ENCODE measurements around the gene ERAL1. TPM values are rescaled to one million over a fixed set of nuclear protein-coding genes. Genes with fewer than 3 reads are reported as not detected.

The ERAL1 gene
- total RNA-seq = 10 to 100 TPM; 46.1 to 50.6 TPM

DNA sequence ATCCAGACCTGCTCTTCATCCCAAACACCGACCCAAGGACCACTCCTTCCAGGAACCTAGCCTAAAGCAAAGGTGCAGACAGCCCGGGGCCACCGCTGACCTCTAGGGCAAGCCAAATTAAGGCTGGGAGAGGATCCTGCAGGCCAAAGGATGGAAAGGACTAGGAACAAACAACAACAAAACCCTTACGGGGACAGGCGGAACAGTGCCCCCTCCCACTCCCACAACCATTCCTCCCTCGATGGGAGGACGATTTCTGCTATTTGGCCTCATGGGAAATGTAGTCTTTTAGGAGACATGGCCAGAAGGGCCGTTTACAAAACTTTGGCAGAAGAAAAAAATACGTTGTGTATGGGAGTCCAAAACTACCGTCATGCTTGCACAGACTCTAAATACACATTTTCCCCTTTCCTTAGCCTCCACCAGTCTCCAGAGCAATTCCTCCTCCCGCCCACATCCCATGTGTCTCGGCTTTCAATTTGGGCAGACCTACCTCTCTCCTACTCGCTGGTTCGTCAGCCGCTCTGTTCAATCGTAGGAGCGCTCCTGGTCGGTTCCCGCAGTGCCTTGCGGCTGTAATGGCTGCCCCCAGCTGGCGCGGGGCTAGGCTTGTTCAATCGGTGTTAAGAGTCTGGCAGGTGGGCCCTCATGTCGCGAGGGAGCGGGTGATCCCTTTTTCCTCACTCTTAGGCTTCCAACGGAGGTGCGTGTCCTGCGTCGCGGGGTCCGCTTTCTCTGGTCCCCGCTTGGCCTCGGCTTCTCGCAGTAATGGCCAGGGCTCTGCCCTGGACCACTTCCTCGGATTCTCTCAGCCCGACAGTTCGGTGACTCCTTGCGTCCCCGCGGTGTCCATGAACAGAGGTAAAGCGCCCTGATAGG is at the start of gene ERAL1:
TSS of gene ERAL1 (plus strand) at position 560 of the 879 bp plus-strand sequence. CDS start at position 579, 19 bp downstream.
- H3K27ac Mint-ChIP-seq = peak within 1 kb of the TSS; percentile 81
- H3K27me3 Mint-ChIP-seq = no peaks in the 10 kb centered on the region
- CTCF ChIA-PET = interaction anchor here (1.0 kb wide), 1 partner anchor 98 kb away, joined by 3 read pairs; no protein-coding TSS in a partner anchor
- H3K4me3 Mint-ChIP-seq = peak within 1 kb of the TSS; percentile 83
- H3K4me1 Mint-ChIP-seq = peaks cover 25% of the 10 kb centered on the region
- ATAC-seq = peak; percentile 100
- peak; percentile 93 for DNase-seq
- H3K36me3 Mint-ChIP-seq = peaks cover 11% of the 10 kb centered on the region
- H3K9me3 Mint-ChIP-seq (ENCODE audit: low read depth) = no peaks in the 10 kb centered on the region

DNA sequence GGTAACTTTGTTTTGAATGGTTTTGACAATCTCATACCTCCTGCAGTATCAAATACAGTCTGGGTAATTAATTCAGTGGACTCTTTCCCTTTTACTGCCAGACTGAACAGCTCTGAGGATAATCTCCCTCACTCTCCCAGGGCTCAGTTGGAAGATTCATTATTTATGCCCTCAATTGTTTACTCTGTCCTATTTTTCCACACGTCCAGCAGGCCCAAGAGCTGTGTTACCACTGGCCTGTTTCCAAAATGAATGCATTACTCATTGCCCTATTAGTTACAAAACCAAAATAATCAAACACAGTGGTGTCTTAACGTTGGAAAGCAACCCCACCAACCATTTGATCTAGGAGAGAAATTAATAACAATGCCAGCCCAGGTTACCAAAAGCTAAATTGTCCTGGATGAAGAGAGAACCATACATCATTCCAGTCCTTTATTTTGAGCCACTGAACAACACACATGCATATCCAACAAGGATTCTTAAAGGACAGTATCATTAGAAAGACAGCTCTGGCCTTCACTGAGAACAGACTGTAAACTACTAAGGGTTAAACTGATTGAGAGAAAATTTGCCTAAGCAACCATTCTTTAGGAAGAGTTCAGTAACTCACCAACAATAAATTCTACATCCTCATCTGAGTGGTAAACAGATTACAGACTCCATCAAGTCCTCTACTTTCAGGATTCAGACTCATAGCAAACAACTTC is 46.7 kb upstream of the ERAL1 start:
- no peak overlapping the region for H3K4me3 Mint-ChIP-seq
- no peak for DNase-seq
- H3K27me3 Mint-ChIP-seq = no peaks in the 10 kb centered on the region
- peaks cover 10% of the 10 kb centered on the region for H3K36me3 Mint-ChIP-seq
- no peak overlapping the region for H3K27ac Mint-ChIP-seq
- no peak for ATAC-seq
- CTCF ChIA-PET = interaction anchor here (0.9 to 1.8 kb wide), 4 partner anchors 45 to 81 kb away, joined by 3 to 6 read pairs (median 3); no protein-coding TSS in a partner anchor
- H3K9me3 Mint-ChIP-seq (ENCODE audit: low read depth) = no peaks in the 10 kb centered on the region
- peaks cover 22% of the 10 kb centered on the region for H3K4me1 Mint-ChIP-seq

DNA sequence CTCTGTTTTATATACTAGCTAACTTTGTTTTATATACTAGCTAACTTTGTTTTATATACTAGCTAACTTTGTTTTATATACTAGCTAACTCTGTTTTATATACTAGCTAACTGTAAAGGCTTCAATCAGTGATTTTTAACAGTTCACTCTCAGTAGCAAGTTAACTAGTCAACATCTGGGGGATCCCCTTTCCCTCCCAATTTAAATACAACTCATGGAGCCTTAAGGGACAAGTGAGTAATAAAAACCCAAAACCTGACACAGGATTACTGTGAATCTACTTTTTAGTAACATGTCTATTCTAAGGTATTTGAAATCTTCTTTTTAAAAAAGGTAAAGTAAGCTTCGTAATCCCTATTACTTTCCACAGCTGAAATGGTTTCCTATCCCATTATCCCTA is 44.4 kb upstream of the ERAL1 start:
- no peak for ATAC-seq
- Mint-ChIP-seq H3K27me3 (no peaks in the 10 kb centered on the region), H3K36me3 (peaks cover 7% of the 10 kb centered on the region), H3K9me3 (ENCODE audit: low read depth) (no peaks in the 10 kb centered on the region), H3K27ac (no peak overlapping the region), H3K4me1 (peaks cover 26% of the 10 kb centered on the region), H3K4me3 (no peak overlapping the region)
- no peak for DNase-seq
- CTCF ChIA-PET = interaction anchor here (0.8 to 3.2 kb wide), 8 partner anchors 9 to 338 kb away, joined by 3 to 15 read pairs (median 4); partner anchors contain the start of gene TLCD1

DNA sequence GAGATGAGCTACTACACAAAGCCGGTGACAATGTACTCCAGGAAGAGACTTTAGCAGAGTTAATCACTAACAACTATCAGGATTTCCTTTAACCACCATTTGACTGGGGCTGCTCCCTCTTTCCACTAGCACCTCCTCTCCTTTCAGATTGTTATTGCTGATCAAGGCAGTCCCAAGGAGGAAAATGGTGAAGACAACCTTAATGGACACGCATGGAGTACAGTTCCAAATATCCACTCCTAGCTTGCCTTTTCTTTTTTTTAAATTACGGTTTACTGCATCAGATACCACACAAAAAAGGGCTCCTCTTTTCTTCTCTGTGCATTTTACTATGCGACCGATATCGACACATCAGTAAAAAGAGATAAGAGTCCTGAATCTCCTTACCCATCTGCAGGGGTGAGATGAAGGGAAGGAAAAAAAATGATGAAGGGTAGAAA is 43.1 kb upstream of the ERAL1 start:
- H3K27me3 Mint-ChIP-seq = no peaks in the 10 kb centered on the region
- H3K9me3 Mint-ChIP-seq (ENCODE audit: low read depth) = no peaks in the 10 kb centered on the region
- CTCF ChIA-PET = interaction anchor here (0.8 to 3.2 kb wide), 8 partner anchors 10 to 337 kb away, joined by 3 to 15 read pairs (median 6); partner anchors contain the start of genes NEK8 and TLCD1
- peaks cover 2% of the 10 kb centered on the region for H3K36me3 Mint-ChIP-seq
- DNase-seq (peak; percentile 43), ATAC-seq (no peak)
- H3K27ac Mint-ChIP-seq = peak overlapping the region; percentile 83
- peak overlapping the region; percentile 83 for H3K4me3 Mint-ChIP-seq
- peaks cover 25% of the 10 kb centered on the region for H3K4me1 Mint-ChIP-seq

DNA sequence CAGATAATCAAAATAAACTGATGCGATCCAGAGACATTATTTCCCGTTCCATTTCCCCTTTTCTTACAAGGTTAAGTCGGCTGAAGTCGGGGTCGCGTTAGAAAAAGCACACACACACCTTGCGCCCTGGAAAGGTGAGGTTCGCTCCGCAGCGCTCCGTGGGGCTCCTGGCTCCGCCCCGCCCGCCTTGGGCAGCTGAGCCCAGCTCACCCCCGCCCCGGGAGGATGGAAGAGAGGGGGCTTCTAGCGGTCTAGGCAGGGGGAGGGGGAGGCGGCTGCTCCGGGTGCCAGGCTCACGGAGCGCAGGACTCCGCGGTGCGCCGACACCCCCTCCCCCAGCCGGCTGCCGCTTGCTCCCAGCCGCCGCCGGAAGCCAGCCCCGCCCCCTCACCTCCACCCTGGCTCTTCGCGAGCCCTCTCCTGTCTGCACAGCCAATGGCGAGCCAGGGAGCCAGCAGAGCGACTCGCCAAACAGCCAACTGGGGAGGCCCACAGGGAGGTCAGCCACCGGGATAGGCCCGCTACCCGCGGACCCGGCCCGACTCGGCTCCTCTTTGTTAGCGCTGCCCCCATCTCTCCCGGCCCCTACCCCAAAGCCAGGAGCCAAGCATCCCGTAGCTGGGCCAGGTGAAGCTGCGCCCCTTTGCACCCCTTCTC is 42.6 kb upstream of the ERAL1 start:
- Mint-ChIP-seq H3K9me3 (ENCODE audit: low read depth) (no peaks in the 10 kb centered on the region), H3K27ac (peak overlapping the region; percentile 89), H3K4me3 (peak overlapping the region; percentile 83), H3K36me3 (peaks cover under 1% of the 10 kb centered on the region), H3K27me3 (no peaks in the 10 kb centered on the region), H3K4me1 (peaks cover 25% of the 10 kb centered on the region)
- CTCF ChIA-PET = interaction anchor here (0.9 to 3.2 kb wide), 7 partner anchors 11 to 141 kb away, joined by 3 to 15 read pairs (median 7); partner anchors contain the start of genes NEK8 and TLCD1
- ATAC-seq (peak; percentile 100), DNase-seq (peak; percentile 98)

DNA sequence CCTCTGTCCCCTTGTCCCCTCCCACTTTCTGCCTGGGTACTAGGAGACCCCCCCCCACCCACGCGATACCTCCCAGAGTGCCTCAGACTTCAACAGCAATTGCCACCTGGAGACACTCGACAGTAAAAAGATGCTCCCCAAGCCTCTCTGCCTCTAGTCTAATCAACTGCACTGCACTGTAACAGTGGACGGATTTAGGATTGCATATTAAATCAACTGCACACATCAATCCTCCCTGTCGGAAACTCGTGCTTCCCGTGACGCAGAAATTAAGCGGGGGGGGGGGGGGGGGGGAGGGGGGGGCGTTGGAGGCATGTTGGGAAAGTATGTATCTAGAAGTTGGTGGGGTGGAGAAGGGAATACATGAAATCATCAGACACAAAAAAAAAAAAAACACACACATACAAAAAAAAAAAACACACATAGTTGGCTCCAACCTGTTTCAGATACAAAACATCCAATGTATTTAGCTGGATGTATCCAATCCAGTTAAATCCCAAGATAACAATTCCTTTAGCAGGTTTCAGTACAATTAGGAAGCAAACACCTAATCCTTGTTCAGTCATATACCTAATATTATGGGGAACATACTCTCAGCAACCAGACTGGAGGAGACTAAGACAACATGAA is 42.0 kb upstream of the ERAL1 start:
- no peaks in the 10 kb centered on the region for H3K9me3 Mint-ChIP-seq (ENCODE audit: low read depth)
- peak overlapping the region; percentile 83 for H3K4me3 Mint-ChIP-seq
- H3K4me1 Mint-ChIP-seq = peaks cover 25% of the 10 kb centered on the region
- peak; percentile 37 for ATAC-seq
- CTCF ChIA-PET = interaction anchor here (0.9 to 3.2 kb wide), 6 partner anchors 16 to 141 kb away, joined by 3 to 15 read pairs (median 4); partner anchors contain the start of genes NEK8 and TLCD1
- no peak for DNase-seq
- H3K27ac Mint-ChIP-seq = peak overlapping the region; percentile 89
- no peaks in the 10 kb centered on the region for H3K36me3 Mint-ChIP-seq
- no peaks in the 10 kb centered on the region for H3K27me3 Mint-ChIP-seq

DNA sequence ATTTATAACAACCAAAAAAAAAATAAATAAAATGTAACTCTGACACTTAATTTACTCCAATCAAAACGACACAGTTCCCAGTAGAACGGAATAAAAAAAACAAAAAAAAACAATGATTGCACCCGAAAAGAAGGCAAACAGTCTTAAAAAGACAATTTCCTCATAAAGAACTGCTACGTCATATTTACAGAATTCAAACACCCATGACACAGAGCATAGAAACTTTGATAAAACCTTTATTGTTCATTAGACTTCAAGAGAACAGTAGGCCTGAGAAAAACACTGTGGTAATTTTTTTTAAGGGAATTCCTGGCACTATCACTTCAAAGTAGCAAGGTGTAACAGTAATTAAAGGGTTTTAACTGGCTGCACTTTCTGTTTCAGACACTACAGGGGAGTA is 38.3 kb upstream of the ERAL1 start:
- ATAC-seq = no peak
- CTCF ChIA-PET = no interaction called here
- H3K4me3 Mint-ChIP-seq = no peak overlapping the region

DNA sequence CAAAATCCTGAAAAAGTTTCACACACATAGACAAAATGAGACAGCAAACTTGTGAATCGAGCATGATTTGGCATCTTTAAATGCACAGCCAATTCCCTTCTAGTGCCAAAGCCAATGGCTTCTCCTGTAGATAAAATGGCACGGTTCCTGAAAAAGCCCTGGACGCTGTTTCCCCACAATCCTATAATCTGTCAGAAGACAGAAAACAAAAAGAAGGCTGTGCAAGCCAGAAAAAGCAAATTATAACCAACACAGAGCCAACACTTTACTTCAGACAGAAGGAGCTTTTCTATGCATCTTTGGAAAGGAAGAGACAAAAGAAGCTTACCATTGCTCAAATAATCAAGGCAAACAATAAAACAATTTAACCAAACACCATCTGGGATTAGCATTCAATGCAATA is 36.0 kb upstream of the ERAL1 start:
- Mint-ChIP-seq H3K9me3 (ENCODE audit: low read depth) (no peaks in the 10 kb centered on the region), H3K36me3 (no peaks in the 10 kb centered on the region), H3K4me1 (peaks cover 5% of the 10 kb centered on the region), H3K4me3 (no peak overlapping the region), H3K27ac (no peak overlapping the region), H3K27me3 (no peaks in the 10 kb centered on the region)
- no peak for ATAC-seq
- no peak for DNase-seq
- CTCF ChIA-PET = interaction anchor here (2.5 kb wide), 1 partner anchor 55 kb away, joined by 9 read pairs; no protein-coding TSS in a partner anchor

More for the DNA sequence above, 38.3 kb upstream of the ERAL1 start:
- Mint-ChIP-seq H3K27me3 (no peaks in the 10 kb centered on the region), H3K4me1 (peaks cover 13% of the 10 kb centered on the region), H3K9me3 (ENCODE audit: low read depth) (no peaks in the 10 kb centered on the region), H3K36me3 (no peaks in the 10 kb centered on the region), H3K27ac (no peak overlapping the region)
- DNase-seq = no peak

DNA sequence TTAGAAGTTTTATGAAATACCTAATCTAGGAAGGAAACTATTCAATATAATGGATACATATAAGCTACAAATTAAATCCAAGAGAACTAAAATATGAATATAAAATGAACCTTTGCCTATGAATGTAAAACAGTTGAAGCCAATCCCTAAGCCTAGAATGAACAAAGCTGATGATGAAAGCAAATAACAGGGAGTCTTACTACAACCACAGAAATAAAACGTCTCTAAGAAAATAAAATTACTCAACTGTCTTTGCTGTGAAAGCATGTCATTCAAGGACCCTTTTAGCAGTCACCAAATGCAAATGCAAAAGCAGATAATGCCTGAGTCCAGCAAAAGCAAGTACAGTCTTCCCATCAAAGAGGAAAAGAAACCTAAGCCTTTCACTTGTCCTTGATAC is 35.2 kb upstream of the ERAL1 start:
- no peak overlapping the region for H3K4me3 Mint-ChIP-seq
- CTCF ChIA-PET = interaction anchor here (2.5 kb wide), 1 partner anchor 56 kb away, joined by 9 read pairs; no protein-coding TSS in a partner anchor
- H3K36me3 Mint-ChIP-seq = no peaks in the 10 kb centered on the region
- H3K4me1 Mint-ChIP-seq = peaks cover 5% of the 10 kb centered on the region
- no peak overlapping the region for H3K27ac Mint-ChIP-seq
- no peak for ATAC-seq
- no peak for DNase-seq
- no peaks in the 10 kb centered on the region for H3K27me3 Mint-ChIP-seq
- H3K9me3 Mint-ChIP-seq (ENCODE audit: low read depth) = no peaks in the 10 kb centered on the region

DNA sequence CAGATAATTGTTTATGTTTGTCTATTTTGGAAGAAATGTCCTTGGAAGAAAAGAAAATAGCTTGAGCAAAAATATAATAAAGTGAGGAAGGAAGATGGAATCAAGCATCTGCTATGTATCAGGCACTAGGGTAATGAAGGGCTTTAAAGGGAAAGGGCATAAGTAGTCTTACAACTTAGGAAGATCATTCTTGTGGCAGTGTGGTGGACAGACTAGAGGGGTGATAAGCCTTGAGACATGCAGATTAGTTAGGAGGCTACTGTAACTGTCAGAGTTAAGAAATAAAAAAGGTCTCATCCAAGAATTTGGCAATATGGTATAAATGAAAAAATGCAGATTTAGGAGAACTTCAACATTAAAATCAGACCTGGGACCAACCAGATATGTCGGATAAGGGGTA is 27.1 kb upstream of the ERAL1 start:
- H3K9me3 Mint-ChIP-seq (ENCODE audit: low read depth) = no peaks in the 10 kb centered on the region
- H3K4me3 Mint-ChIP-seq = no peak overlapping the region
- H3K36me3 Mint-ChIP-seq = peaks cover 17% of the 10 kb centered on the region
- H3K27ac Mint-ChIP-seq = no peak overlapping the region
- H3K4me1 Mint-ChIP-seq = peaks cover 3% of the 10 kb centered on the region
- CTCF ChIA-PET = interaction anchor here (1.0 to 3.7 kb wide), 3 partner anchors 9 to 64 kb away, joined by 3 to 13 read pairs (median 11); partner anchors contain the start of gene FAM222B
- H3K27me3 Mint-ChIP-seq = no peaks in the 10 kb centered on the region
- ATAC-seq (no peak), DNase-seq (no peak)

DNA sequence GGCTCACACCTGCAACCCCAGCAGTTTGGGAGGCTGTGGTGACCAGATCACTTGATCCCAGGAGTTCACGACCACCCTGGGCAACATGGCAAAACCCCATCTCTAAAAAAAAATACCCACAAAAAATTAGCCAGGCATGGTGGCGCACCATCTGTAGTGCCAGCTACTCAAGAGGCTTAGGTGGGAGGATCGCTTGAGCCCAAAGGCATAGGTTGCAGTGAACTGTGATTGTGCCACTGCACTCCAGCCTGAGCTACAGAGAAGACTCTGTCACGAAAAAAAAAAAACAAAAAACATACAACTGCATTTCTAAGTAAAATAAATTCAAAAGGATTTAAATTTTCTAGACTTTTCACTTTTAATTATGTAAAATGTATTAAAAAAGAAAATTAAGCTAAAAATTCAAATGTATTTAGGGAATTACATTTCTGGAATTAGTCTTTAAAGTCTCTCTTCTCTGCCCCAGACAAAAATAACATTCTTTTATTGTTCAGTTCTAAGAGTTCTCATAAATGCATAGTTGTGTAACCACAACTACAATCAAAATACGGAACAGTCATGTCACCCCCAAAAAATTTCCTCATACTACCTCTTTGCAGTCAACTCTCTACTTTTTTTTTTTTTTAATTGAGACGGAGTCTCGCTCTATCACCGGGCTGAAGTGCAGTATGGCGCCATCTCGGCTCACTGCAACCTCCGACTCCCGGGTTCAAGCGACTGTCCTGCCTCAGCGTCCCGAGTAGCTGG is 26.3 kb upstream of the ERAL1 start:
- CTCF ChIA-PET = interaction anchor here (0.9 to 3.7 kb wide), 5 partner anchors 14 to 101 kb away, joined by 3 to 13 read pairs (median 6); partner anchors contain the start of gene FAM222B
- Mint-ChIP-seq H3K4me3 (no peak overlapping the region), H3K27me3 (no peaks in the 10 kb centered on the region), H3K36me3 (peaks cover 17% of the 10 kb centered on the region), H3K4me1 (peaks cover 3% of the 10 kb centered on the region), H3K27ac (no peak overlapping the region), H3K9me3 (ENCODE audit: low read depth) (no peaks in the 10 kb centered on the region)
- no peak for ATAC-seq
- no peak for DNase-seq

DNA sequence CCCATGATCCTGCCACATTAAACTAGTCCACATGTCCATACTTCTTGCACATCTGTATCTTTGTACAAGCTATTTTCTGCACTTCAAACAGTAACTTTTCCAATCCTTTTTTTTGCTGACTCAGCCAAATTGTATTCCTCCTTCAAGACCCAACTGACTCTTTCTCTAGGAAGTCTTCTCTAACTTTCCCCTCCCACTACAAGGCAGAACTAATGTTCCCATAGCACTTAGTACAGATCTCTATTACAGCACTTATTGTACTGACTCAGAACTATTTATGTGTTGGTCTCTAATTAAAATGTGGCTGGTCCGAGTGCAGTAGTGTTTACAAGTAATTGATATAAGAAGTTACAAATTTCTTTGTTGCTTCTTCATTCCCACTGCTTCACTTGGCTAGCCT is 20.4 kb upstream of the ERAL1 start:
- H3K4me3 Mint-ChIP-seq = no peak overlapping the region
- H3K36me3 Mint-ChIP-seq = peaks cover 24% of the 10 kb centered on the region
- peaks cover 5% of the 10 kb centered on the region for H3K4me1 Mint-ChIP-seq
- no peaks in the 10 kb centered on the region for H3K9me3 Mint-ChIP-seq (ENCODE audit: low read depth)
- CTCF ChIA-PET = interaction anchor here (2.2 to 3.3 kb wide), 2 partner anchors 14 to 70 kb away, joined by 9 to 13 read pairs; no protein-coding TSS in a partner anchor
- ATAC-seq = no peak
- no peak for DNase-seq
- no peaks in the 10 kb centered on the region for H3K27me3 Mint-ChIP-seq
- H3K27ac Mint-ChIP-seq = no peak overlapping the region

Data from activated CD8-positive, alpha-beta memory T cell treated with anti-CD3 and anti-CD28 coated beads, Interleukin-2, amount 10 ng/mL, durations not matched to agents 7 days and 5 days (primary cell).